Measurements from ENCODE around the gene INAFM2. TPM values are rescaled to one million over a fixed set of nuclear protein-coding genes. Genes with fewer than 3 reads are reported as not detected.
A peak's percentile ranks its signal among the peaks of the same experiment; 100 is the strongest.

Gene INAFM2
- 10 to 100 TPM; 28.6 to 92.7 (median 40.1) TPM for total RNA-seq
- 10 to 100 TPM; 27.9 to 34.8 TPM for polyA plus RNA-seq
- long read RNA-seq, donor 1, transcript INAFM2-202 (1 exons, 3,052 nt), result major isoform, 99 of 100 reads
- long read RNA-seq, donor 1, partial matches to known transcripts, result 0 of 100 reads
- long read RNA-seq, donor 1, other reads (novel, unspliced or antisense), result 0 of 100 reads
- long read RNA-seq, donor 2, transcript INAFM2-202 (1 exons, 3,052 nt), result major isoform, 42 of 43 reads
- long read RNA-seq, donor 2, partial matches to known transcripts, result 0 of 43 reads
- long read RNA-seq, donor 2, other reads (novel, unspliced or antisense), result 1 of 43 reads
- long read RNA-seq, donor 3, transcript INAFM2-202 (1 exons, 3,052 nt), result major isoform, 204 of 205 reads
- long read RNA-seq, donor 3, partial matches to known transcripts, result 0 of 205 reads
- long read RNA-seq, donor 3, other reads (novel, unspliced or antisense), result 1 of 205 reads

- TF ChIP-seq, protein P1, sequence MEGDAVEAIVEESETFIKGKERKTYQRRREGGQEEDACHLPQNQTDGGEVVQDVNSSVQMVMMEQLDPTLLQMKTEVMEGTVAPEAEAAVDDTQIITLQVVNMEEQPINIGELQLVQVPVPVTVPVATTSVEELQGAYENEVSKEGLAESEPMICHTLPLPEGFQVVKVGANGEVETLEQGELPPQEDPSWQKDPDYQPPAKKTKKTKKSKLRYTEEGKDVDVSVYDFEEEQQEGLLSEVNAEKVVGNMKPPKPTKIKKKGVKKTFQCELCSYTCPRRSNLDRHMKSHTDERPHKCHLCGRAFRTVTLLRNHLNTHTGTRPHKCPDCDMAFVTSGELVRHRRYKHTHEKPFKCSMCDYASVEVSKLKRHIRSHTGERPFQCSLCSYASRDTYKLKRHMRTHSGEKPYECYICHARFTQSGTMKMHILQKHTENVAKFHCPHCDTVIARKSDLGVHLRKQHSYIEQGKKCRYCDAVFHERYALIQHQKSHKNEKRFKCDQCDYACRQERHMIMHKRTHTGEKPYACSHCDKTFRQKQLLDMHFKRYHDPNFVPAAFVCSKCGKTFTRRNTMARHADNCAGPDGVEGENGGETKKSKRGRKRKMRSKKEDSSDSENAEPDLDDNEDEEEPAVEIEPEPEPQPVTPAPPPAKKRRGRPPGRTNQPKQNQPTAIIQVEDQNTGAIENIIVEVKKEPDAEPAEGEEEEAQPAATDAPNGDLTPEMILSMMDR (IDR thresholded peaks at IDR 0.05), result peak; percentile 62 to 88 (median 75)
- TF ChIP-seq POLR2A (IDR thresholded peaks at IDR 0.05), result no peak
- DNase-seq (peak; percentile 92 to 96 (median 95)), ATAC-seq (peak; percentile 81 to 91 (median 87))
- H3K27ac ChIP-seq, result peak within 1 kb of the TSS; percentile 69 to 99 (median 90)
- no peaks in the 10 kb centered on the region for H3K27me3 ChIP-seq
- no peaks in the 10 kb centered on the region for H3K9me3 ChIP-seq
- 0 to 1% (median 1%) methylated on average over 49 to 103 of the region's 103 CpGs for WGBS, 4 donors
- H3K36me3 ChIP-seq, result peaks cover 0 to 13% (median 0%) of the 10 kb centered on the region in 9 donors
- intact Hi-C loops (cut with DNase I), result loop anchor here in 7 of 10 donors (1.0 to 5.0 kb wide), 7 partner anchors 15 to 569 kb away; partner anchors contain the start of genes CCDC9B (in 2 of the 7) and VPS18 (in 1 of the 7)
- H3K4me1 ChIP-seq, result peaks cover under 1 to 59% (median 41%) of the 10 kb centered on the region in 12 donors
- H3K4me3 ChIP-seq, result peak within 1 kb of the TSS; percentile 72 to 94 (median 82)
Observed at GRCh38 chr15:40323239-40323952, at the start of gene INAFM2. INAFM2 (plus strand) TSS chr15:40323692; CDS start chr15:40324056, 364 bp downstream.

DNA sequence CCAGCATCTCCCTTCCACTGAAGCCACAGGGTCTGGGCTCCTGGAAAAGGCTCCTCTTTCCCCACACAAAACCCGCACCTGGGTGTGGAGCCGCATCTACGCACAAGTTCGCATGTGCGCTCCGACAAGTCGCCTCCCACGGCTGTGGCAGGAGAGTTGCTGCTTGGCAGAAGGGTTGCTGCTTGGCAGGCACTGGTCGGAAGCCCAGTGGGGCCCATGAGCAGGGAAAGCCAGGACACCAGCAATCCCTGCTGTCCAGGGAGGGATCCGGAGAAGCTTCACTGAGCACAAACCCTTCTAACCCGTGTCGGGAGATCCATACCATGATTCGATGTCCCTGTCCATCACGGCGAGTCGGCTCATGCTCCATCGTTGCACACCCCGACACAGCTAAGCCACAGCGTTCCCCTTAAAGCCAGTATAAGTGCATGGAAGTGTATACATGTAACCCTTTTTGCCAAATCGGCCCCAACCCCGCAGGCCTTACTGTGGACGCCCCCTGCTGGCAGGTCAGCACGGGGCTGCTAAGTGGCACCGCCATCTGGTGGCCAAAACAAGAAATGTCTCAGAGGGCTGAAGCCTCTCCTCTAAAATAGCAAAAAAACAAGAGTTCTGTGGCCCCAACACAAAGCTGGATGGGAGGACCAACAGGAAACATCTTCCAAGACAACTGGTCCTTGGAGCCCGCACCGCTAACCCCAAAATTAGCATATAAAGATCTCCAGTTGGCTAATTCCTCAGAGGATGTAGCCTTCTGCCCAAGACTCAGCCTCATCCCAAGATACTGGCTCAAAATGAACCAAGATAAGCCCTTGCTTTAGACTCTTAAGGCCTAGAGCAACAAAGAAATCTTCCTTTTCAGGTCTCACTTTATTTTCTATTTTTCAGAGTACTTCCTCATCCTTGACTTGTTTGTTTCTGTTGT is 48.9 kb upstream of the INAFM2 start:
- Histone ChIP-seq H3K4me1 (peaks cover 0 to 31% (median 2%) of the 10 kb centered on the region in 12 donors), H3K4me3 (no peak overlapping the region), H3K36me3 (no peaks in the 10 kb centered on the region), H3K9me3 (no peaks in the 10 kb centered on the region), H3K27me3 (peaks cover 2 to 20% (median 8%) of the 10 kb centered on the region in 9 donors), H3K27ac (no peak overlapping the region)
- no peak for TF ChIP-seq POLR2A (IDR thresholded peaks at IDR 0.05)
- TF ChIP-seq, protein P1 (IDR thresholded peaks at IDR 0.05), result peak; percentile 99 to 100 (median 100)
- DNase-seq (peak; percentile 79 to 90 (median 82)), ATAC-seq (peak; percentile 43 to 69 (median 55))
- 50 to 57% (median 53%) methylated on average over 25 to 26 of the region's 26 CpGs for WGBS, 4 donors
- intact Hi-C loops (cut with DNase I), result loop anchor here (1.0 to 10.0 kb wide), 13 partner anchors 38 to 490 kb away; partner anchors contain the start of gene FSIP1 (in 2 of the 10)

- TF ChIP-seq POLR2A (IDR thresholded peaks at IDR 0.05), result no peak
- TF ChIP-seq, protein P1 (IDR thresholded peaks at IDR 0.05), result no peak
- no peak for DNase-seq
- no peak overlapping the region for H3K27ac ChIP-seq
- no peak for ATAC-seq
- 75 to 80% (median 77%) methylated on average over 5 of the region's 5 CpGs for WGBS, 4 donors
- H3K27me3 ChIP-seq, result peaks cover 5 to 29% (median 17%) of the 10 kb centered on the region in 9 donors
- H3K36me3 ChIP-seq, result no peaks in the 10 kb centered on the region
- H3K9me3 ChIP-seq, result no peaks in the 10 kb centered on the region
- intact Hi-C loops (cut with DNase I), result loop anchor here (1.0 to 10.0 kb wide), 9 partner anchors 37 to 491 kb away; partner anchors contain the start of gene FSIP1 (in 2 of the 10)
- no peak overlapping the region for H3K4me3 ChIP-seq
- peaks cover 0 to 34% (median 5%) of the 10 kb centered on the region in 12 donors for H3K4me1 ChIP-seq
Observed at GRCh38 chr15:40275523-40275922, 48.0 kb upstream of the INAFM2 start.

Measured in heart left ventricle (tissue), 16 donors.